SH-SY5Y (cell line): ENCODE data around the gene KRT80.

Source experiments
- GATA2 ChIP-seq: IDR thresholded peaks from 2 replicates; pipeline ENCODE4 v1.6.1; 2011; ENCODE audit warnings: mild to moderate bottlenecking, low read depth, low read length
- GATA3 ChIP-seq: IDR thresholded peaks from 2 replicates; pipeline ENCODE4 v1.6.1; 2011; ENCODE audit warnings: low read depth, mild to moderate bottlenecking, low read length, moderate library complexity

DNA sequence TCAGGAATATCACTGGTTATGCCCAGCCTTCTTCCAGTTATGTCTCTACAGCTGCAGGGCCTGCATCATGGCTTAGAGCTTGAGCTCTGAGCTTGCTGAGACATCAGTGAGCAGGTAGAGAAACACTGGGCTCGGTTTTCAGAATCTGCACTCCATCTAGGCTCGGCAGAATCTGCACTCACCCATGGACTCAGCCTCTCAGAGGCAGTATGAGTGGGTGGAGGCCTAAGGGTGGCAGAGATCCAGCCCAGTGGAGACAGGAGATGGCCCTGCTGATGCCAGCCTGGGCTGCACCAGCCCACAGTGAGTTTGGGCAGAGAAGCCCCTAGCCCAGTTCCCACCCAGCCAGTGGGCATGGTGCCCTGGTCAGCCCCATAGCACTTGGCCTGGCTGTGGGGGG is 12.8 kb downstream of the KRT80 start:
- no peak for TF ChIP-seq GATA2
- TF ChIP-seq GATA3: no peak
